ENCODE measurements around the gene TMEM145.

DNA sequence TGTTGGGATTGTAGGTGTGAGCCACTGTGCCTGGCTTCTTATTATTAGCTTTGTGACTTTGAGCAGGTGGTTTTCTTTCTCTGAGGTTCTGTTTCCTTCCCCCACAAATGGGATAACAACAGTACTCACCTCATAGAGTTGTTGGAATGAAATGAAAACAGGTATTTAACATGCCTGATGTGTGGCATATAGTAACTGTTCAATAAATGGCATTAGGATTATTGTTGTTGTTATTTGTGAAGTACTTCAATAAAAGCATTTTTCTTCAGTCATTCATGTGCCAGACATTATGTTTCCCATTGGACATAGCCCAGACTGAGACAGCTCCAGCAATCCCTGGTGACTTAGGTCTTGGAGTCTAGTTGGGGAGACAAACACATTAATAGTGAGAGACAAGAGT is 13.9 kb downstream of the TMEM145 start:
- TF ChIP-seq EZH2 (optimal IDR thresholded peaks at IDR 0.05; ENCODE audit: low read depth, low read length) (no peak), EZH2phosphoT487 (IDR thresholded peaks at IDR 0.05; ENCODE audit: low read length) (no peak), CTCF (IDR thresholded peaks at IDR 0.05; ENCODE audit: low read length) (no peak)

Data from MM.1S (cell line).